GM19455 (cell line): ENCODE results near the gene ELMOD3.
"Not testable (repeated sequence)": the region's sequence is repeated elsewhere in the genome, so short reads cannot be mapped to it uniquely, and the experiment has no call there.

Experiments used
- ATAC-seq: cut with Tn5 transposase; IDR thresholded peaks from one replicate; pipeline ENCODE4 v1.9.1; 2021; ENCODE audit not compliant: unreplicated experiment

Gene ELMOD3

GRCh38 chr2:85371045-85371444 is 16.5 kb downstream of the ELMOD3 start:
- ATAC-seq, result no peak

DNA sequence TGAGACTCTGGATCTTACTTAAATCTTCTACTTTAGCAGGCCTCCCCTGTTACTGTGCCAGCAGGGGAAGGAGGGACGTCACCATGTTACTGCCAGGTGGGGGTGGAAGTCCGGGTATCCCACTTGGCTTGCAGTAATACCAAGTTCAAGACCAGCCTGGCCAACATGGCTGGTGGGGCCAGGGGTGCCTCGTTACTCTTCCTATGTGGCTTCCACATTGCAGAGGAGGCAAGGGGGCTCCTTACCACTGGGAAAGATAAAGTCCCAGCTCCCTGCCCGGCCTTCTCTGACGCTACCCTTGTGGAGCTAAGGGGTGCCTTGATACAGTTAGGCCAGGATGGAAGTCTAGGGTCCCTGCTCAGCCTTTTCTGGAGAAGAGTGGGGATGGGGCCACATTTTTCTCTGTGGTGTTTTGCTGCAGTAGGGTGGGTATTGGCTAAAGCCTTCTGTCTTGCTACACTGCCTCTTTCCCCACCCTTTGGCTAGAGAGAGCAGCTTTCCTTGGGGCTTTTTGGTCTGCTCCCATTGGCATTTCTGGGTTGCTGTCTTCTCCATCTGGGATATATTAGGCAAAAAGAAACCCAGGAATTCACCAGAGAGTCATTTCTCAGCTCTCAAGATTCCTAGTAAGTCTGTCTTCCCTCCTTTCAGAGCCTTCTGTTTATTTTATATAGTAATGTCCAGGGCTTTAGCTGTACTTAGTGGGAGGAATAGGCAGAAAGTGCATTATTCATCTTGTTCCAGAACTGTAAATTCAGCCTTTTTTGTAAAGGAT is 21.9 kb downstream of the ELMOD3 start:
- ATAC-seq, result no peak

DNA sequence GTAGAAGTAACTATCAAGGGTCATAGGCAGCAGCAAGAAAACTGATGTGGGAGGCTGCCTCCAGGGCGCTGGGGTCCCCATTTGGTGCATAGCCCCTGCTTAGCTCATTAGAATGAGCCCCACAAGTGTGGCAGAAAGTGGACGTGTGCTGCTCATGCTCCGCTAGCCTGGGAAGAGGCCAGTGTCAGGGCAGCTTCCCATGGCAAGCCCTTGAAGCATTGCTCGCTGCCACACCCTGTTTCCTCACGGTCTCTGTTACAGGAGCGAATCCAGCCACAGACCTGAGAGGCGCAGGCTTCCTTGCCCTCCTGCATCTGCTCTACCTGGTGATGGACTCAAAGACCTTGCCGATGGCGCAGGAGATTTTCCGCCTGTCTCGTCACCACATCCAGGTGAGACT is 22.5 kb downstream of the ELMOD3 start:
- no peak for ATAC-seq

- ATAC-seq, result no peak
These were observed 23.7 kb downstream of the ELMOD3 start for GRCh38 chr2:85378257-85378656.

DNA sequence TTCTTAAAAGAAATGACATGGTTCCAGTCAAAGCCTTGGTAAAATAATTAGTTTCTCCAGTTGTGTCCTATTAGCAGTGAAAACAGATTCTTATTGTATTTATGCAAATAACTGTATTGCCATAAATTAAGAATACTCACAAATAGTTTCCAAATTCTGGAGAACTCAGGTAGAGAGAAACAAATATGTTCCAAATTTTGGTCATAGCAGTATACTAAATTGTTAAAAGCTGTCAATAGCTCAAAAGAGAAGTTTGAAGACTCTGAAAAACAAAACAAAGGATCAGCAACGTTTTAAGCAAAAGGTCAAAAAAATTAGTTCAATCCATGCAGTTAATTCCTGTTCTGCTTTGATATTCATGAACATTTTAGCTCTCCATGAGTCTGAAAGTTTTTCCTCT is 25.5 kb downstream of the ELMOD3 start:
- ATAC-seq, result no peak

DNA sequence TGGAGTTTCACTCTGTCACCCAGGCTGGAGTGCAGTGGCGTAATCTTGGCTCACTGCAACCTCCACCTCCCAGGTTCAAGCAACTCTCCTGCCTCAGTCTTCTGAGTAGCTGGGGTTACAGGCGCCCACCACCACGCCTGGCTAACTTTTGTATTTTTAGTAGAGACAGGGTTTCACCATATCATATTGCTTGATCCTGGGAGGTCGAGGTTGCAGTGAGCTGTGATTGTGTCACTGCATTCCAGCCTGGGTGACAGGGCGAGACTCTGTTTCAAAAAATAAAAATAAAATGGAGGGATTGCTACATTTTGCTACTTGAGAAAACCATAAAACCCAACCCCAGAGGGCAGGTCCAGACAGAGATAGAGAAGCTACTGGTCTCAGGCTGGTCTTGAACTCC is 28.6 kb downstream of the ELMOD3 start:
- ATAC-seq, result not testable (repeated sequence)

DNA sequence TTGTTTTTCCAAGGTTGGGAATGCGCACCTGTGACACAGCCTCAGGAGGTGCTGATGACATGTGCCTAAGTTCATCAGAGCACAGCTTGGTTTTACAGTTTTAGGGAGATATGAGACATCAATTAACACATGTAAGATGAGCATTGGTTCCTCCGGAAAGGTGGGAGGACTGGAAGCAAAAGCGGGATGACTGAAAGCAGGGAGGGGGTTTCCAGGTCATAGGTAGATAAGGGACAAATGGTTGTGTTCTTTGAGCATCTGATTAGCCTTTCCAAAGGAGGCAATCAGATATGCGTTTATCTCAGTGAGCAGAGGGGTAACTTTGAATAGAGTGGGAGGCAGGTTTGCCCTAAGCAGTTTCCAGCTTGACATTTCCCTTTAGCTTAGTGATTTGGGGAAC is 29.3 kb downstream of the ELMOD3 start:
- no peak for ATAC-seq

DNA sequence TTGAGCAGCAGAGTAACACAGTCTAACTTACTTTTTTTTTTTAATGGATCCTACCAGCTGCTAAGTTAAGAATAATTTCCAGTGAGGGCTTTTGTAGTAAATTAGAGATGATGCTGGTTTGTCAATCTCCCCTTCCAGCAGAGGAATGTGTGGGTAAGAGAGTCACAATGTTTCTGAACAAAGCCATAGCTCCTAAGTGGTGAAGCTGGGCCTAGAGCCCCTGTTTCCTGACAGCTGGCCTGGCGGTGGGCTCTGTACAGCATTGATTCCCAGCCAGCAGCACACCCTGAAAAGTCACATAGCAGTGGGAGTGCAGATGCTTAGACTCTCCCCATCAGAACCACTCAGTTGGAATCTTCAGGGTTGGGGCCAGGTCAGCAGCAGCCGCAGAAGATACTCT is 31.2 kb downstream of the ELMOD3 start:
- no peak for ATAC-seq

DNA sequence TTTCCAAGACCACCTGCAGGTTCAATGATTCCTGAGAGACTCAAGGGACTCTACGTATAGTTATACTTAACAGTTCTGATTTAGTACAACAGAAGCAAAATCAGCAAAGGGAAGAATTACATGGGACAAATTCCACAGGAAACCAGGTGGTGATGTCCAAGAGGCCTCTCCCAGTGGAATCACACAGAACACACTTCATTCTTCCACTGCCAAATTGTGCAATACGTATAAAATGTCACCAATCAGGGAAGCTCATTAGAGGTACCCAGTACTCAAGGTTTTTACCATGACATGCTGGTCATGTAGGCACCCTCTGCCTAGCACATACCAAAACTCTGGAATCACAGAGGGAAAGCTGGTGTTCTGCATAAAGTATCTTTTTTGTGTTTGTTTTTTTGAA is 33.2 kb downstream of the ELMOD3 start:
- ATAC-seq, result no peak

DNA sequence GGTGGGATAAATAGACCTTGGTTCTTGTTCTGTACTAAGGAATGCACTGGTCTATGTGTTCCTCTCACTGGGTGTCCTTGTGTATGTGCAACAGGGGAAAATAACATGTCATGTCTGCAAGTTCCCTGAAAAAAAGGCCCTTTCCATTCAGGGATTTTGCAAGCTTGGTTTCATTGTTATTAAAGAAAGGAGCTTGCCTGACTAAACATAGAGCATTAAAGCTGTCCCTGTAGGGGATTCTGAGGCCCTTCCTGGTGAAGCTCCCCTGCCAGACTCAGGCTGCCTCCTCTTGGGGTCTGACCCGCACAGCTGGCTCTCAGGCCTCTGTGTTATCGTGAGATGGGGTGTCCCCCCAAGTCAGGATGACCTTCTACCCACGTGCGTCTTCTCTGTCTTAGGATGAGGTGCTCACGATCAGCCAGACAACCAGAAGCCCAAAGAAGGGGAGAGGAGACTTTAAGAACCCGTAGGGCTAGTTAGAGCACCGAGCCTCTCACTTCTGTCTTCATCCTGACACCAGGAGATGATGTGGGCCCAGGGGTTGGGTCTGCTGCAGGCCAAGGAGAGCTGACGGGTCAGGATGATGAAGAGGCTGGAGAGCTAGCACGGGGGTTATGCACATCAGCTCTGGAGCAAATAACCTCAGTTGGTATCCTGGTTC is 34.4 kb downstream of the ELMOD3 start:
- ATAC-seq, result no peak

GRCh38 chr2:85390941-85391669 is 36.5 kb downstream of the ELMOD3 start:
- ATAC-seq, result no peak

GRCh38 chr2:85393836-85394235 is 39.3 kb downstream of the ELMOD3 start:
- ATAC-seq, result no peak

DNA sequence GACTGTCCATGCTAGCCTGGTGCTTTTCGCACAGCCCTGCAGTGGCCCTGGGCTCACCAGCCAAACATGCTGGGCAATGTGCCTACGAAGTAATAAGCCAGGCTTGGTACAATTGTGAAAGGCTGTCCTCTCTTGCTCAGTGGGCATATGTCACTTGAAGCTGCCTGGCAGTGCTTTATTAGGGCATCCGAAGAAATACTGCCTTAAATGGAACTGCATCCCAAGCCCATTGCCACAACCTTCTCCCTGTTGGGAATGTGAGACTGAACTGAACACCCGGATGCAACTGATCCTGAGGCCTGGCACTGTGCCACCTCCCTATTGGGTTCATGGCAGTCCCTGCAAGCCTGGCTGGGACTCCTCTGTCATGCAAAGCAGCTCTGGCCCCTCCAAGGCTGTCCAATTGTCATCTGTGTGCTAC is 39.7 kb downstream of the ELMOD3 start:
- ATAC-seq, result no peak

DNA sequence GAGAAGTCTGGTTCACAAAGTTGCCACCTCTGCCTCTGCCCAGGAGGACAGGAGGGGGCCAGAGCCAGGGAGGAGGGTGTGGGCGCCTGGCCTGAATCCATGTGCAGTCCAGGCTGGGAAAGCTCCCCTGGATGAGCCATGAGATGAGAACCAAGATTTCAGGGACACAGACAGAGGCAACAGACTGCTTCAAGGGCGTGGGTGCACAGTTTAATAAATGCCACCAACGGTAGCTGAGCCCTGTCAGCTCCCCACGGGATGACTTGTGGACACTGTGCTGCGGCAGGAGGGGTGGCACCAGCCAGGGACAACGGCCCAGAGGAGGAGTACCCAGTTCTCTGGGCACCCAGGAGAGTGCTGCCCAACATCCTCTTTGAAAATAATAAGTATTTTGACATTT is 40.4 kb downstream of the ELMOD3 start:
- ATAC-seq, result no peak

DNA sequence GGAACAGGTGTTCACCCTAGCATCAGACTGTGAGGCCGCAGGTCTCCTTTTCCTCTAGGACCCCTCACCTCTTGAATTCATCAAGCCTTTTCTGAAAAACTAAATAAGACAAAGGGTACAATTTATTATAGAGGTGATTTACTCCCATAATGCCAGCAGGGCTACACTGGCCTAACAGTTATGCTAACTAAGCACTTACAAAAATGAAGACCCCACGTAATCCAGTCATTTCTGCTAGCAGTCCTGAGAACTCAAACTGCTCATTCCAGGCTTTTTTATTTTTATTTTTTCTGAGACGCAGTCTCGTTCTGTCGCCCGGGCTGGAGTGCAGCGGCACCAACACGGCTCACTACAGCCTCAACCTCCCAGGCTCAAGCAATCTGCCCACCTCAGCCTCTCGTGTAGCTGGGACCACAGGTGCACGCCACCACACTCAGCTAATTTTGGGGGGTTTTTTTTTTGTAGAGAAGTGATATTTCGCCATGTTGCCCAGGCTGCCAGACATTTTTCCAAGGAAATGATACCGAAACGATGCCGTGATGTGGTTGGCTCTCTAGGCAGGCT is 41.4 kb downstream of the ELMOD3 start:
- no peak for ATAC-seq

- no peak for ATAC-seq
These were observed 42.2 kb downstream of the ELMOD3 start for GRCh38 chr2:85396531-85397470.

GRCh38 chr2:85397925-85398331 is 43.4 kb downstream of the ELMOD3 start:
- ATAC-seq, result no peak

GRCh38 chr2:85398426-85399182 is 44.0 kb downstream of the ELMOD3 start:
- no peak for ATAC-seq

DNA sequence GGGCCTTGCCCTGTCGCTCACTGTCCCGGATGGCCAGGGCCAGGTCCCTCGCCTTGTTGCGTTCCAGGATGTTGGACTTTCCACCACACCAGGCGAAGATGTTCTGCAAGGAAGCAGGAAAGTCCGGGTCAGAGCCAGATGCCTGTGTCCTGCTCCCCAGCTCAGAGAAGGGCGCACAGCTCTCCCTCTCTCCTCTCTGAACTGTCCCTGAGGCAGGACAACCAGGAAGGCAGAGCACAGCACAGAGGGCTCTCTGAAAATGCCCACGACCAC is 44.5 kb downstream of the ELMOD3 start:
- no peak for ATAC-seq

- ATAC-seq, result no peak
These were observed 45.5 kb downstream of the ELMOD3 start for GRCh38 chr2:85400023-85400422.
